HuH-7.5 (cell line): Measurements from ENCODE around the gene DESI1.

Experiments used
- DNase-seq: peaks from one replicate; pipeline ENCODE4 v3.0.0; 2011; ENCODE audit warnings: low spot score

DESI1 gene

DNA sequence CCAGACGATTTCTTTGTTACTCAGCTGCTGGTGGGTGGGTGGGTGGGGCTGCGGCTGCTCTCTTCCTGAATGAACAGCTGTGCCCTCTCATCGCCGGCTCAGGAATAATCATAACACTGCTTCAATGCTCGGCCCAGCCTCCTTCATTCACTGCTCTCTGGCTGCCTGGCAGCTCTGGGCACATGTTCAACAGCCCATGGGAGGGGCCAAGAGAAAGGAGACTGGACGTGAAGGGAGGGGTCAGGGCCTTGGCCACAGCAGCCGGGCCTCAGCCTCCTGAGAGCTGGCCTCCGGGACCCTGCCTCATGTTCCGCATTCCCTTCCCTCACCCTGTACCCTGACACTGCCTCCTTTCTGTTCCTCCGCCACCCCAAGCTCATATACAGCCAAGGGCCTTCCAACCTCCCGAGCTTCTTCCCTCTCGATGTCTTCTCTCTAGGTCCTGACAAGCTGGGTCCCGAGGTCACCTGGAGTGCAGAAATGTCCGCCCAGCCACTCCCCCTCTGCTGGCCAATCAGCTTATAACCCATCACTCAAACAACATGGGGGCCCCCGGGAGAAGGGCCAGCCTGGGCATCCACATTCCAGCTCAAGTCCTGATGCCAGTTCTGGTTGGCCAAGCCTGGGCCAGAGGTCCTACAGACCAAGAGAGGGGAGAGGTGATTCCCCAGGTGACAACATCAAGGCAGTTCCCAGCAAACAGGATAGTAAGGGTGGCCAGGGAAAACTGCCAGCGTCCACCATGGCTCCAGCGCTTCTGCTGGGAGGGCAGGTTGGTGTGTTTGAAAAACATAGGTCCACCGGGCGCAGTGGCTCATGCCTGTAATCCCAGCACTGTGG lies 63.2 kb downstream of the DESI1 start:
- no peak for DNase-seq

GRCh38 chr22:41556561-41556960 lies 64.3 kb downstream of the DESI1 start:
- no peak for DNase-seq

GRCh38 chr22:41555325-41555982 lies 65.4 kb downstream of the DESI1 start:
- no peak for DNase-seq

DNA sequence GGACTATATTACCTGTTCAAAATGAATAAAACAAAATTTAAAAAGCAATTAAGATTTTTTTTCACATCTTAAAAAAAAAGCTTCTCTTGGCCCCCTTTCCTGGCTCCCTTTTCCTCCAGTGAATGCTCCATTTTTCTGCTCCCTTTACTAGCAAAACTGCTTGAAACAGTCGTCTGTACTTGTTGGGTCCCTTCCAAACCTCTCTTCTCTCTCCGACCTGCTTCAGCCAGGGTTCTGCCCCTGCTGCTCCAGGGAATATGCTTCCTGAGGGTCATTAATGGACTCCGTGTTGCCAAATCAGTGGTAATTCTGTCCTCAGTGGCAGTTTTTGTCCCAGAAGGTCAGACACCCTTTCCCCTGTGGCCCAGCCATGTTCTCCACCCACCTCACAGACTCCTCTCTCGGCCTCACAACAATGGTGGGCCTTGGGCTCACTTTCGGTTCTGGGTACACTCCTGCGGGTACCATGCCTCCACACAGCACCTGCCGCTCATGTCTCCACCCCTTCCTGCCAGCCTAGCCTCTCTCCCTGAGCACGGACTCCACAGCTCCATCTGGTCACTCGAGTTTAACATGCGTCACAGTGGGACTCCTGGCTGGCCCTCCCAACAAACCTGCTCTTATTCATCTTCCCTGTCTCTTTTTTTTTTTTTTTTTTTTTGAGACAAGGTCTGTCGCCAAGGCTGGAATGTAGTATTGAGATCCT lies 68.8 kb downstream of the DESI1 start:
- DNase-seq, result no peak

- DNase-seq, result no peak
Measured at GRCh38 chr22:41550952-41551491, 69.8 kb downstream of the DESI1 start.

DNA sequence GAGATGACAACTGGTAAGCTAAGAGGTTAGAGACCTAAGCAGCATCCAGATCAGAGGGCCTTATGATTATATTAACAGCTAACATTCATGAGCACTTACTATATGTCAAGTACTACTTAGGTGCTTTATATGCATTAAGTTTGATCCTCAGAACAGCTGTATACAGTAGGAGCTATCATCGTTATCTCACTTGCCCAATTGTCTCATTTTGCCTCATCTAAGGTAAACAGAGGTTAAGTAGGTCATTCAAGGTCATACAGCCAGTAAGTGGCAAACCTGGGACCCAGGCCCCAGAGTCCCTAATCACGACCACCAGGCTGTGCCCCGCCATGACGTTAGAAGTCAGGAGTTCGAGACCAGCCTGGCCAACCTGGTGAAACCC lies 72.0 kb downstream of the DESI1 start:
- DNase-seq, result no peak
